ENCODE data around the gene RIPOR2.

Gene RIPOR2

GRCh38 chr6:24926192-24926591, 9.6 kb downstream of the RIPOR2 start:
- no peak for TF ChIP-seq CTCF (IDR thresholded peaks at IDR 0.05; ENCODE audit: borderline replicate concordance, insufficient read depth, low read depth, low read length)
- no peak overlapping the region for H3K4me3 ChIP-seq (ENCODE audit: low read depth, low read length)

GRCh38 chr6:24925661-24926060, 10.1 kb downstream of the RIPOR2 start:
- TF ChIP-seq CTCF (IDR thresholded peaks at IDR 0.05; ENCODE audit: borderline replicate concordance, insufficient read depth, low read depth, low read length), result no peak
- no peak overlapping the region for H3K4me3 ChIP-seq (ENCODE audit: low read depth, low read length)

- no peak overlapping the region for H3K4me3 ChIP-seq (ENCODE audit: low read depth, low read length)
- no peak for TF ChIP-seq CTCF (IDR thresholded peaks at IDR 0.05; ENCODE audit: borderline replicate concordance, insufficient read depth, low read depth, low read length)
Measured at GRCh38 chr6:24924580-24925356, 11.0 kb downstream of the RIPOR2 start.

- no peak for TF ChIP-seq CTCF (IDR thresholded peaks at IDR 0.05; ENCODE audit: borderline replicate concordance, insufficient read depth, low read depth, low read length)
- H3K4me3 ChIP-seq (ENCODE audit: low read depth, low read length), result no peak overlapping the region
Measured at GRCh38 chr6:24923885-24924401, 11.8 kb downstream of the RIPOR2 start.

- no peak overlapping the region for H3K4me3 ChIP-seq (ENCODE audit: low read depth, low read length)
- TF ChIP-seq CTCF (IDR thresholded peaks at IDR 0.05; ENCODE audit: borderline replicate concordance, insufficient read depth, low read depth, low read length), result no peak
Measured at GRCh38 chr6:24922814-24923213, 12.9 kb downstream of the RIPOR2 start.

- no peak for TF ChIP-seq CTCF (IDR thresholded peaks at IDR 0.05; ENCODE audit: borderline replicate concordance, insufficient read depth, low read depth, low read length)
Measured at GRCh38 chr6:24922170-24922569, 13.6 kb downstream of the RIPOR2 start.

GRCh38 chr6:24920136-24920535, 15.6 kb downstream of the RIPOR2 start:
- no peak for TF ChIP-seq CTCF (IDR thresholded peaks at IDR 0.05; ENCODE audit: borderline replicate concordance, insufficient read depth, low read depth, low read length)
- H3K4me3 ChIP-seq (ENCODE audit: low read depth, low read length), result no peak overlapping the region

More at GRCh38 chr6:24922170-24922569, 13.6 kb downstream of the RIPOR2 start:
- H3K4me3 ChIP-seq (ENCODE audit: low read depth, low read length), result no peak overlapping the region

Data from GM12875 (cell line).